ENCODE data around the gene C16orf96.

DNA sequence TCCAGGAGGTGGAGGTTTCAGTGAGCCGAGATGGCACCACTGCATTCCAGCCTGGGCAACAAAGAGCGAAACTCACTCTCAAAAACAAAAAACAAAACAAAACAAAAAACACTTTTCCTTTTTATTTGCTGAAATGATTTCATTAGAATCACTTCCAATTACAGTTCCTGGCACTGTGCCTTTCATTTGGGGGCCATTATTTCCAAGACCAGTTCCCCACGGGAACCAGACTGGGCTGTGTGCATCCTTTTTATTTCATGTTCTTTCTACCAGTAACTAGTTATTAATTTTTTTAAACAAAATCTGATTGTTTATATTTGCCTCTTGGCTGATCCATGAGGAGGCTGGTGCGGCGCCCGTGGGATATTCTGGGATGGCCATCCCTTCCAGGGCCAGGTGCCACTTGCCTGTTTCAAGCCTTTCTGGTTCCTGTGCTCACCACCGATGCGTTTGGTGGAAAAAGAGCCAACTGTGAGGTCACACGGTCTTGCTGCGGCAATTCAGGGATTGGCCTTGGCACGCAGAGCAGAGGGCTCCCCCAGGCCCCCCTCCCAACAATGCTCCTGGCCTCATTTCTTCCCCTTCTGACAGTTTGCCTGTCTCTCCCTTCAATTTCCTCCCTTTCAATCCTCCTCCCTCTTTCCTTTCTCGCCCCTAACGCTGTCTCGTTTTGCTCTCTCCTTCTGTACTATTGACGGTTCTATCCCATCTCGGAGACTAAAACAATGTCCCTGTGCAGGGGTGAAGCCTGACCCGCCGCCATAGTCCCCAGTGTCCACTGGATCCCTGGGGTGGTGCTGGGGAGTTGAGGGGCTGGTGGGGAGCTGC lies 45.1 kb downstream of the C16orf96 start:
- TF ChIP-seq, protein P1, sequence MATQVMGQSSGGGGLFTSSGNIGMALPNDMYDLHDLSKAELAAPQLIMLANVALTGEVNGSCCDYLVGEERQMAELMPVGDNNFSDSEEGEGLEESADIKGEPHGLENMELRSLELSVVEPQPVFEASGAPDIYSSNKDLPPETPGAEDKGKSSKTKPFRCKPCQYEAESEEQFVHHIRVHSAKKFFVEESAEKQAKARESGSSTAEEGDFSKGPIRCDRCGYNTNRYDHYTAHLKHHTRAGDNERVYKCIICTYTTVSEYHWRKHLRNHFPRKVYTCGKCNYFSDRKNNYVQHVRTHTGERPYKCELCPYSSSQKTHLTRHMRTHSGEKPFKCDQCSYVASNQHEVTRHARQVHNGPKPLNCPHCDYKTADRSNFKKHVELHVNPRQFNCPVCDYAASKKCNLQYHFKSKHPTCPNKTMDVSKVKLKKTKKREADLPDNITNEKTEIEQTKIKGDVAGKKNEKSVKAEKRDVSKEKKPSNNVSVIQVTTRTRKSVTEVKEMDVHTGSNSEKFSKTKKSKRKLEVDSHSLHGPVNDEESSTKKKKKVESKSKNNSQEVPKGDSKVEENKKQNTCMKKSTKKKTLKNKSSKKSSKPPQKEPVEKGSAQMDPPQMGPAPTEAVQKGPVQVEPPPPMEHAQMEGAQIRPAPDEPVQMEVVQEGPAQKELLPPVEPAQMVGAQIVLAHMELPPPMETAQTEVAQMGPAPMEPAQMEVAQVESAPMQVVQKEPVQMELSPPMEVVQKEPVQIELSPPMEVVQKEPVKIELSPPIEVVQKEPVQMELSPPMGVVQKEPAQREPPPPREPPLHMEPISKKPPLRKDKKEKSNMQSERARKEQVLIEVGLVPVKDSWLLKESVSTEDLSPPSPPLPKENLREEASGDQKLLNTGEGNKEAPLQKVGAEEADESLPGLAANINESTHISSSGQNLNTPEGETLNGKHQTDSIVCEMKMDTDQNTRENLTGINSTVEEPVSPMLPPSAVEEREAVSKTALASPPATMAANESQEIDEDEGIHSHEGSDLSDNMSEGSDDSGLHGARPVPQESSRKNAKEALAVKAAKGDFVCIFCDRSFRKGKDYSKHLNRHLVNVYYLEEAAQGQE (IDR thresholded peaks at IDR 0.05; ENCODE audit: unreplicated experiment) = no peak
- no peak for TF ChIP-seq EZH2phosphoT487 (IDR thresholded peaks at IDR 0.05; ENCODE audit: unreplicated experiment)
- TF ChIP-seq, protein P2, sequence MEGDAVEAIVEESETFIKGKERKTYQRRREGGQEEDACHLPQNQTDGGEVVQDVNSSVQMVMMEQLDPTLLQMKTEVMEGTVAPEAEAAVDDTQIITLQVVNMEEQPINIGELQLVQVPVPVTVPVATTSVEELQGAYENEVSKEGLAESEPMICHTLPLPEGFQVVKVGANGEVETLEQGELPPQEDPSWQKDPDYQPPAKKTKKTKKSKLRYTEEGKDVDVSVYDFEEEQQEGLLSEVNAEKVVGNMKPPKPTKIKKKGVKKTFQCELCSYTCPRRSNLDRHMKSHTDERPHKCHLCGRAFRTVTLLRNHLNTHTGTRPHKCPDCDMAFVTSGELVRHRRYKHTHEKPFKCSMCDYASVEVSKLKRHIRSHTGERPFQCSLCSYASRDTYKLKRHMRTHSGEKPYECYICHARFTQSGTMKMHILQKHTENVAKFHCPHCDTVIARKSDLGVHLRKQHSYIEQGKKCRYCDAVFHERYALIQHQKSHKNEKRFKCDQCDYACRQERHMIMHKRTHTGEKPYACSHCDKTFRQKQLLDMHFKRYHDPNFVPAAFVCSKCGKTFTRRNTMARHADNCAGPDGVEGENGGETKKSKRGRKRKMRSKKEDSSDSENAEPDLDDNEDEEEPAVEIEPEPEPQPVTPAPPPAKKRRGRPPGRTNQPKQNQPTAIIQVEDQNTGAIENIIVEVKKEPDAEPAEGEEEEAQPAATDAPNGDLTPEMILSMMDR (conservative IDR thresholded peaks at IDR 0.05; ENCODE audit: low read depth in 2 of 2) = no peak
- TF ChIP-seq EZH2 (IDR thresholded peaks at IDR 0.05; ENCODE audit: low read depth, unreplicated experiment) = no peak
- no peak for TF ChIP-seq CREB1 (CRISPR knock-in tag; IDR thresholded peaks at IDR 0.05; ENCODE audit: low read depth)
- TF ChIP-seq POLR2AphosphoS5 (IDR thresholded peaks at IDR 0.05; ENCODE audit: low read depth) = no peak
- no peak for TF ChIP-seq JUNB (IDR thresholded peaks at IDR 0.05; ENCODE audit: unreplicated experiment)
- TF ChIP-seq, protein P3, sequence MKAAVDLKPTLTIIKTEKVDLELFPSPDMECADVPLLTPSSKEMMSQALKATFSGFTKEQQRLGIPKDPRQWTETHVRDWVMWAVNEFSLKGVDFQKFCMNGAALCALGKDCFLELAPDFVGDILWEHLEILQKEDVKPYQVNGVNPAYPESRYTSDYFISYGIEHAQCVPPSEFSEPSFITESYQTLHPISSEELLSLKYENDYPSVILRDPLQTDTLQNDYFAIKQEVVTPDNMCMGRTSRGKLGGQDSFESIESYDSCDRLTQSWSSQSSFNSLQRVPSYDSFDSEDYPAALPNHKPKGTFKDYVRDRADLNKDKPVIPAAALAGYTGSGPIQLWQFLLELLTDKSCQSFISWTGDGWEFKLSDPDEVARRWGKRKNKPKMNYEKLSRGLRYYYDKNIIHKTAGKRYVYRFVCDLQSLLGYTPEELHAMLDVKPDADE (IDR thresholded peaks at IDR 0.05) = no peak
- TF ChIP-seq NANOG (IDR thresholded peaks at IDR 0.05; ENCODE audit: borderline replicate concordance) = no peak
- TF ChIP-seq STAT1 (IDR thresholded peaks at IDR 0.05; ENCODE audit: unreplicated experiment) = no peak
- TF ChIP-seq ZNF331 (CRISPR knock-in tag; IDR thresholded peaks at IDR 0.05; ENCODE audit: low read depth) = no peak
- no peak for TF ChIP-seq ZNF114 (CRISPR knock-in tag; IDR thresholded peaks at IDR 0.05)
- TF ChIP-seq, protein P4, sequence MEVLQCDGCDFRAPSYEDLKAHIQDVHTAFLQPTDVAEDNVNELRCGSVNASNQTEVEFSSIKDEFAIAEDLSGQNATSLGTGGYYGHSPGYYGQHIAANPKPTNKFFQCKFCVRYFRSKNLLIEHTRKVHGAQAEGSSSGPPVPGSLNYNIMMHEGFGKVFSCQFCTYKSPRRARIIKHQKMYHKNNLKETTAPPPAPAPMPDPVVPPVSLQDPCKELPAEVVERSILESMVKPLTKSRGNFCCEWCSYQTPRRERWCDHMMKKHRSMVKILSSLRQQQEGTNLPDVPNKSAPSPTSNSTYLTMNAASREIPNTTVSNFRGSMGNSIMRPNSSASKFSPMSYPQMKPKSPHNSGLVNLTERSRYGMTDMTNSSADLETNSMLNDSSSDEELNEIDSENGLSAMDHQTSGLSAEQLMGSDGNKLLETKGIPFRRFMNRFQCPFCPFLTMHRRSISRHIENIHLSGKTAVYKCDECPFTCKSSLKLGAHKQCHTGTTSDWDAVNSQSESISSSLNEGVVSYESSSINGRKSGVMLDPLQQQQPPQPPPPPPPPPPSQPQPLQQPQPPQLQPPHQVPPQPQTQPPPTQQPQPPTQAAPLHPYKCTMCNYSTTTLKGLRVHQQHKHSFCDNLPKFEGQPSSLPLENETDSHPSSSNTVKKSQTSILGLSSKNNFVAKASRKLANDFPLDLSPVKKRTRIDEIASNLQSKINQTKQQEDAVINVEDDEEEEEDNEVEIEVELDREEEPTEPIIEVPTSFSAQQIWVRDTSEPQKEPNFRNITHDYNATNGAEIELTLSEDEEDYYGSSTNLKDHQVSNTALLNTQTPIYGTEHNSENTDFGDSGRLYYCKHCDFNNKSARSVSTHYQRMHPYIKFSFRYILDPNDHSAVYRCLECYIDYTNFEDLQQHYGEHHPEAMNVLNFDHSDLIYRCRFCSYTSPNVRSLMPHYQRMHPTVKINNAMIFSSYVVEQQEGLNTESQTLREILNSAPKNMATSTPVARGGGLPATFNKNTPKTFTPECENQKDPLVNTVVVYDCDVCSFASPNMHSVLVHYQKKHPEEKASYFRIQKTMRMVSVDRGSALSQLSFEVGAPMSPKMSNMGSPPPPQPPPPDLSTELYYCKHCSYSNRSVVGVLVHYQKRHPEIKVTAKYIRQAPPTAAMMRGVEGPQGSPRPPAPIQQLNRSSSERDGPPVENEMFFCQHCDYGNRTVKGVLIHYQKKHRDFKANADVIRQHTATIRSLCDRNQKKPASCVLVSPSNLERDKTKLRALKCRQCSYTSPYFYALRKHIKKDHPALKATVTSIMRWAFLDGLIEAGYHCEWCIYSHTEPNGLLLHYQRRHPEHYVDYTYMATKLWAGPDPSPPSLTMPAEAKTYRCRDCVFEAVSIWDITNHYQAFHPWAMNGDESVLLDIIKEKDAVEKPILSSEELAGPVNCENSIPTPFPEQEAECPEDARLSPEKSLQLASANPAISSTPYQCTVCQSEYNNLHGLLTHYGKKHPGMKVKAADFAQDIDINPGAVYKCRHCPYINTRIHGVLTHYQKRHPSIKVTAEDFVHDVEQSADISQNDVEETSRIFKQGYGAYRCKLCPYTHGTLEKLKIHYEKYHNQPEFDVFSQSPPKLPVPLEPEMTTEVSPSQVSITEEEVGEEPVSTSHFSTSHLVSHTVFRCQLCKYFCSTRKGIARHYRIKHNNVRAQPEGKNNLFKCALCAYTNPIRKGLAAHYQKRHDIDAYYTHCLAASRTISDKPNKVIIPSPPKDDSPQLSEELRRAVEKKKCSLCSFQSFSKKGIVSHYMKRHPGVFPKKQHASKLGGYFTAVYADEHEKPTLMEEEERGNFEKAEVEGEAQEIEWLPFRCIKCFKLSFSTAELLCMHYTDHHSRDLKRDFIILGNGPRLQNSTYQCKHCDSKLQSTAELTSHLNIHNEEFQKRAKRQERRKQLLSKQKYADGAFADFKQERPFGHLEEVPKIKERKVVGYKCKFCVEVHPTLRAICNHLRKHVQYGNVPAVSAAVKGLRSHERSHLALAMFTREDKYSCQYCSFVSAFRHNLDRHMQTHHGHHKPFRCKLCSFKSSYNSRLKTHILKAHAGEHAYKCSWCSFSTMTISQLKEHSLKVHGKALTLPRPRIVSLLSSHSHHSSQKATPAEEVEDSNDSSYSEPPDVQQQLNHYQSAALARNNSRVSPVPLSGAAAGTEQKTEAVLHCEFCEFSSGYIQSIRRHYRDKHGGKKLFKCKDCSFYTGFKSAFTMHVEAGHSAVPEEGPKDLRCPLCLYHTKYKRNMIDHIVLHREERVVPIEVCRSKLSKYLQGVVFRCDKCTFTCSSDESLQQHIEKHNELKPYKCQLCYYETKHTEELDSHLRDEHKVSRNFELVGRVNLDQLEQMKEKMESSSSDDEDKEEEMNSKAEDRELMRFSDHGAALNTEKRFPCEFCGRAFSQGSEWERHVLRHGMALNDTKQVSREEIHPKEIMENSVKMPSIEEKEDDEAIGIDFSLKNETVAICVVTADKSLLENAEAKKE (CRISPR knock-in tag; IDR thresholded peaks at IDR 0.05) = no peak

Measured in GM23338 (cell line).